Upper lobe of left lung (tissue), 6 donors: Measurements from ENCODE around the gene RNF166. TPM values are rescaled to one million over a fixed set of nuclear protein-coding genes. Genes with fewer than 3 reads are reported as not detected.

Experiments used
- ATAC-seq, 2 donors: fragments of 200-7000 bp; cut with Tn5 transposase; one replicate each; pipeline ENCODE4 v1.9.1; 2022; ENCODE audit warnings: mild to moderate bottlenecking in 2 of 2, moderate library complexity in 2 of 2; ENCODE audit not compliant: low FRiP score in 2 of 2
- DNase-seq, 2 donors: peaks; one replicate each; pipeline ENCODE4 v3.0.0-alpha.2; 2019 to 2020
- H3K27ac ChIP-seq, 4 donors: fragments of 200-600 bp; sonication (generic); one replicate each; pipeline ENCODE4 v1.5.1; 2016 to 2019
- H3K27me3 ChIP-seq, 4 donors: fragments of 200-600 bp; sonication (generic); one replicate each; pipeline ENCODE4 v1.5.1; 2017 to 2019
- H3K36me3 ChIP-seq, 4 donors: fragments of 200-600 bp; sonication (generic); one replicate each; pipeline ENCODE4 v1.5.1; 2016 to 2019
- H3K4me1 ChIP-seq, 4 donors: fragments of 200-600 bp; sonication (generic); one replicate each; pipeline ENCODE4 v1.5.1; 2018 to 2019
- H3K4me3 ChIP-seq, 4 donors: fragments of 200-600 bp; sonication (generic); one replicate each; pipeline ENCODE4 v1.5.1; 2017 to 2019; ENCODE audit warnings: mild to moderate bottlenecking in 2 of 4, moderate library complexity in 1 of 4
- H3K9me3 ChIP-seq, 4 donors: fragments of 200-600 bp; sonication (generic); one replicate each; pipeline ENCODE4 v1.5.1; 2018 to 2019
- CTCF ChIP-seq, 6 experiments: fragments of 450-650 bp in 4 of 6; fragments of 200-600 bp in 2 of 6; sonication (generic) in 2 of 6; IDR thresholded peaks; one replicate each; pipeline ENCODE4 v1.5.1; 2016 to 2019; ENCODE audit warnings: antibody characterized with exemption in 6 of 6
- EP300 ChIP-seq, 4 donors: sonication (generic); formaldehyde crosslinking; IDR thresholded peaks; one replicate each; pipeline ENCODE4 v1.5.1; 2017; ENCODE audit warnings: antibody characterized with exemption in 4 of 4, control low read depth in 2 of 4
- POLR2A ChIP-seq, 4 donors: fragments of 450-650 bp; IDR thresholded peaks; one replicate each; pipeline ENCODE4 v1.5.1; 2016 to 2017; ENCODE audit warnings: antibody characterized with exemption in 4 of 4, mild to moderate bottlenecking in 2 of 4
- POLR2AphosphoS5 ChIP-seq, 2 donors: sonication (generic); formaldehyde crosslinking; IDR thresholded peaks; one replicate each; pipeline ENCODE4 v1.5.1; 2017; ENCODE audit warnings: antibody characterized with exemption in 2 of 2
- WGBS, 2 donors: methylation state at CpG; one replicate each; pipeline ENCODE4 v1.1.5; 2017 to 2018; 5-methylcytosine and 5-hydroxymethylcytosine counted together
- total RNA-seq, 6 donors: library from RNA; depleted of rRNA in 4 of 6; stranded (reverse); fragments of >200 nt in 4 of 6; gene quantifications; one replicate each; pipeline versions ENCODE4 v1.1.0 to v1.2.1, GENCODE V29; 2016 to 2021
- donor health status: DM: no; HTN: no; CAD: no; lungs with moderate emphysema.
- donor health status: DM: no; HTN: yes; CAD: no; lungs with severe emphysema.

The RNF166 gene
- total RNA-seq, 6 donors from 2014 or later, result 23.2 to 101 (median 64.6) TPM

GRCh38 chr16:88658714-88659113 lies 47.5 kb downstream of the RNF166 start:
- Histone ChIP-seq H3K27ac (no peak overlapping the region), H3K4me1 (peaks cover 5 to 11% (median 9%) of the 10 kb centered on the region in 4 donors), H3K27me3 (no peaks in the 10 kb centered on the region), H3K9me3 (no peaks in the 10 kb centered on the region), H3K36me3 (peaks cover 0 to 49% (median 40%) of the 10 kb centered on the region in 4 donors), H3K4me3 (no peak overlapping the region)
- WGBS, 2 donors, result 91 to 95% methylated on average over 15 of the region's 15 CpGs
- DNase-seq (peak in 1 of 2 donors; percentile 42), ATAC-seq (no peak)
- TF ChIP-seq EP300 (IDR thresholded peaks at IDR 0.05) (no peak), POLR2AphosphoS5 (IDR thresholded peaks at IDR 0.05) (no peak), CTCF (IDR thresholded peaks at IDR 0.05) (no peak)

GRCh38 chr16:88657371-88657770 lies 48.8 kb downstream of the RNF166 start:
- no peak for TF ChIP-seq POLR2A (IDR thresholded peaks at IDR 0.05)
- 40 to 95% methylated on average over 1 to 19 of the region's 19 CpGs for WGBS, 2 donors
- Histone ChIP-seq H3K27ac (no peak overlapping the region), H3K4me1 (peaks cover 5 to 10% (median 7%) of the 10 kb centered on the region in 4 donors), H3K36me3 (peaks cover 0 to 58% (median 46%) of the 10 kb centered on the region in 4 donors), H3K9me3 (no peaks in the 10 kb centered on the region), H3K27me3 (no peaks in the 10 kb centered on the region), H3K4me3 (no peak overlapping the region)
- DNase-seq (peak in 1 of 2 donors; percentile 76), ATAC-seq (no peak)

GRCh38 chr16:88656291-88656980 lies 49.8 kb downstream of the RNF166 start:
- Histone ChIP-seq H3K27me3 (no peaks in the 10 kb centered on the region), H3K36me3 (peaks cover 0 to 58% (median 46%) of the 10 kb centered on the region in 4 donors), H3K4me3 (no peak overlapping the region), H3K27ac (no peak overlapping the region), H3K9me3 (no peaks in the 10 kb centered on the region), H3K4me1 (peaks cover 6 to 8% (median 7%) of the 10 kb centered on the region in 4 donors)
- TF ChIP-seq POLR2AphosphoS5 (IDR thresholded peaks at IDR 0.05) (no peak), POLR2A (IDR thresholded peaks at IDR 0.05) (no peak), EP300 (IDR thresholded peaks at IDR 0.05) (no peak), CTCF (IDR thresholded peaks at IDR 0.05) (no peak)
- 88% methylated on average over 20 to 25 of the region's 25 CpGs for WGBS, 2 donors
- ATAC-seq (no peak), DNase-seq (peak in 1 of 2 donors; percentile 61)

GRCh38 chr16:88655733-88656281 lies 50.4 kb downstream of the RNF166 start:
- H3K36me3 ChIP-seq, result peaks cover 0 to 58% (median 46%) of the 10 kb centered on the region in 4 donors
- TF ChIP-seq POLR2AphosphoS5 (IDR thresholded peaks at IDR 0.05), result no peak
- TF ChIP-seq POLR2A (IDR thresholded peaks at IDR 0.05), result no peak
- TF ChIP-seq CTCF (IDR thresholded peaks at IDR 0.05), result no peak
- no peak for TF ChIP-seq EP300 (IDR thresholded peaks at IDR 0.05)

GRCh38 chr16:88655053-88655732 lies 51.0 kb downstream of the RNF166 start:
- TF ChIP-seq CTCF (IDR thresholded peaks at IDR 0.05) (no peak), EP300 (IDR thresholded peaks at IDR 0.05) (no peak), POLR2AphosphoS5 (IDR thresholded peaks at IDR 0.05) (no peak), POLR2A (IDR thresholded peaks at IDR 0.05) (no peak)
- H3K36me3 ChIP-seq, result peaks cover 0 to 58% (median 46%) of the 10 kb centered on the region in 4 donors

More at GRCh38 chr16:88655733-88656281, 50.4 kb downstream of the RNF166 start:
- Histone ChIP-seq H3K27ac (no peak overlapping the region), H3K4me3 (no peak overlapping the region), H3K4me1 (peaks cover 8 to 13% (median 10%) of the 10 kb centered on the region in 4 donors), H3K9me3 (no peaks in the 10 kb centered on the region), H3K27me3 (no peaks in the 10 kb centered on the region)
- DNase-seq (no peak), ATAC-seq (no peak)
- 90% methylated on average over 25 of the region's 29 CpGs; no CpG with 5 or more reads in 1 of the 2 donors for WGBS, 2 donors

More at GRCh38 chr16:88655053-88655732, 51.0 kb downstream of the RNF166 start:
- WGBS, 2 donors, result 95 to 96% methylated on average over 25 to 40 of the region's 50 CpGs
- H3K4me3 ChIP-seq, result no peak overlapping the region
- H3K27me3 ChIP-seq, result no peaks in the 10 kb centered on the region
- ATAC-seq (no peak), DNase-seq (peak in 1 of 2 donors; percentile 83)
- H3K27ac ChIP-seq, result no peak overlapping the region
- peaks cover 8 to 19% (median 13%) of the 10 kb centered on the region in 4 donors for H3K4me1 ChIP-seq
- no peaks in the 10 kb centered on the region for H3K9me3 ChIP-seq
